ENCODE results near the gene SYNE1.
"Not testable (repeated sequence)": the region's sequence is repeated elsewhere in the genome, so short reads cannot be mapped to it uniquely, and the experiment has no call there.

Gene SYNE1

GRCh38 chr6:152356662-152357061 lies 280.5 kb downstream of the SYNE1 start:
- DNase-seq = peak in 1 of 2 experiments; percentile 28

GRCh38 chr6:152356016-152356415 lies 281.1 kb downstream of the SYNE1 start:
- DNase-seq = no peak

- no peak for DNase-seq
Observed at GRCh38 chr6:152355166-152355565, 282.0 kb downstream of the SYNE1 start.

GRCh38 chr6:152353440-152353839 lies 283.7 kb downstream of the SYNE1 start:
- DNase-seq = no peak

GRCh38 chr6:152351742-152352141 lies 285.4 kb downstream of the SYNE1 start:
- DNase-seq = no peak

GRCh38 chr6:152351110-152351509 lies 286.1 kb downstream of the SYNE1 start:
- DNase-seq = no peak

- no peak for DNase-seq
Observed at GRCh38 chr6:152348116-152348515, 289.0 kb downstream of the SYNE1 start.

- no peak for DNase-seq
Observed at GRCh38 chr6:152343735-152344360, 293.3 kb downstream of the SYNE1 start.

GRCh38 chr6:152341596-152341995 lies 295.6 kb downstream of the SYNE1 start:
- DNase-seq = no peak

- DNase-seq = peak in 1 of 2 experiments; percentile 19
Observed at GRCh38 chr6:152338335-152339125, 298.6 kb downstream of the SYNE1 start.

- DNase-seq = no peak
Observed at GRCh38 chr6:152334555-152334954, 302.6 kb downstream of the SYNE1 start.

GRCh38 chr6:152330961-152331360 lies 306.2 kb downstream of the SYNE1 start:
- DNase-seq = no peak

GRCh38 chr6:152329638-152330448 lies 307.3 kb downstream of the SYNE1 start:
- no peak for DNase-seq

- DNase-seq = not testable (repeated sequence)
Observed at GRCh38 chr6:152328200-152328599, 309.0 kb downstream of the SYNE1 start.

- DNase-seq = no peak
Observed at GRCh38 chr6:152323376-152323775, 313.8 kb downstream of the SYNE1 start.

GRCh38 chr6:152318278-152318677 lies 318.9 kb downstream of the SYNE1 start:
- no peak for DNase-seq

- no peak for DNase-seq
Observed at GRCh38 chr6:152316024-152316423, 321.1 kb downstream of the SYNE1 start.

- DNase-seq = no peak
Observed at GRCh38 chr6:152314483-152314832, 322.7 kb downstream of the SYNE1 start.

- no peak for DNase-seq
Observed at GRCh38 chr6:152313542-152314482, 323.4 kb downstream of the SYNE1 start.

- DNase-seq = no peak
Observed at GRCh38 chr6:152312434-152312833, 324.7 kb downstream of the SYNE1 start.

- no peak for DNase-seq
Observed at GRCh38 chr6:152310371-152310954, 326.7 kb downstream of the SYNE1 start.

- DNase-seq = no peak
Observed at GRCh38 chr6:152309648-152310047, 327.5 kb downstream of the SYNE1 start.

Data from SW 1271 (cell line).